Kidney capillary endothelial cell (primary cell): ENCODE results near the gene NOX1.

Experiments
- DNase-seq: peaks from one replicate; pipeline ENCODE4 v3.0.0-alpha.2; 2018; ENCODE audit warnings: low spot score

NOX1 gene

GRCh38 chrX:100874325-100874724 lies at the start of gene NOX1:
TSS of gene NOX1 (minus strand) at chrX:100874359. CDS start at chrX:100874139, 220 bp downstream.
- DNase-seq: no peak

GRCh38 chrX:100915562-100915961 lies 41.4 kb upstream of the NOX1 start:
- no peak for DNase-seq

- no peak for DNase-seq
Observed at GRCh38 chrX:100913111-100913510, 39.0 kb upstream of the NOX1 start.

GRCh38 chrX:100911731-100912130 lies 37.6 kb upstream of the NOX1 start:
- no peak for DNase-seq

- no peak for DNase-seq
Observed at GRCh38 chrX:100905620-100906019, 31.5 kb upstream of the NOX1 start.

- no peak for DNase-seq
Observed at GRCh38 chrX:100904433-100904832, 30.3 kb upstream of the NOX1 start.

- DNase-seq: no peak
Observed at GRCh38 chrX:100895365-100896075, 21.4 kb upstream of the NOX1 start.

- no peak for DNase-seq
Observed at GRCh38 chrX:100883654-100884053, 9.5 kb upstream of the NOX1 start.

- DNase-seq: no peak
Observed at GRCh38 chrX:100880368-100880767, 6.2 kb upstream of the NOX1 start.

GRCh38 chrX:100871594-100872560 lies 2.3 kb downstream of the NOX1 start:
- no peak for DNase-seq

- peak; percentile 26 for DNase-seq
Observed at GRCh38 chrX:100870527-100870926, 3.6 kb downstream of the NOX1 start.

- DNase-seq: no peak
Observed at GRCh38 chrX:100868273-100868672, 5.9 kb downstream of the NOX1 start.

- peak; percentile 26 for DNase-seq
Observed at GRCh38 chrX:100864657-100865391, 9.3 kb downstream of the NOX1 start.

- DNase-seq: no peak
Observed at GRCh38 chrX:100863326-100863864, 10.8 kb downstream of the NOX1 start.

GRCh38 chrX:100852810-100853209 lies 21.3 kb downstream of the NOX1 start:
- DNase-seq: no peak

- DNase-seq: no peak
Observed at GRCh38 chrX:100850317-100850716, 23.8 kb downstream of the NOX1 start.

GRCh38 chrX:100831219-100831946 lies 42.8 kb downstream of the NOX1 start:
- no peak for DNase-seq

- no peak for DNase-seq
Observed at GRCh38 chrX:100830547-100830946, 43.6 kb downstream of the NOX1 start.

- DNase-seq: no peak
Observed at GRCh38 chrX:100830143-100830542, 44.0 kb downstream of the NOX1 start.

GRCh38 chrX:100829730-100830129 lies 44.4 kb downstream of the NOX1 start:
- DNase-seq: peak; percentile 19
